Muscle of back (tissue), 11 donors: ENCODE data around the gene IP6K3. TPM values are rescaled to one million over a fixed set of nuclear protein-coding genes. Genes with fewer than 3 reads are reported as not detected.

Experiments
- DNase-seq, 3 donors: peaks; one replicate each; pipeline versions ENCODE4 v3.0.0 to v3.0.0-alpha.2; 2013
- polyA plus RNA-seq, 10 donors: library from polyadenylated mRNA; unstranded; fragments of 120-200 nt; gene quantifications; one replicate each; pipeline ENCODE4 v1.2.1, GENCODE V29; 2013; ENCODE audit not compliant: insufficient read length in 10 of 10

Gene IP6K3
- polyA plus RNA-seq, 10 donors: 10.5 to 31.0 (median 25.4) TPM

GRCh38 chr6:33693186-33694105, 53.3 kb downstream of the IP6K3 start:
- DNase-seq: peak in 2 of 3 donors; percentile 33 to 60

DNA sequence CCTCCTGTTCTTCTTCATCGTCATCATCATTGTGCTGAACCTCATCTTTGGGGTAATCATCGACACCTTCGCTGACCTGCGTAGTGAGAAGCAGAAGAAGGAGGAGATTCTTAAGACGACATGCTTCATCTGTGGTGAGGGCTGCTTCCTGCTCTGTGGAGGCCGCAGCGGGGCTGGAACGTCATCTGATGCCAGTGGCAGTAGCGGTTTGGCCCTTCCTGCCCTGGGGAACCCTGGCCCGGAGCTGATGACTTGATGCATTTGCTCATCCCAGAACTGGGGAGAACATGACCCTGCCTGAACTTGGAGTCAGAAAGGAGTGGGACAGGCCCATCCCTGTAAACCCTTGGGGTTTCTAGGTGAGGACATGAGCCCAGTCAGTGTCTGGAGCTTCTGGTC, 53.9 kb downstream of the IP6K3 start:
- peak in 1 of 3 donors; percentile 32 for DNase-seq

DNA sequence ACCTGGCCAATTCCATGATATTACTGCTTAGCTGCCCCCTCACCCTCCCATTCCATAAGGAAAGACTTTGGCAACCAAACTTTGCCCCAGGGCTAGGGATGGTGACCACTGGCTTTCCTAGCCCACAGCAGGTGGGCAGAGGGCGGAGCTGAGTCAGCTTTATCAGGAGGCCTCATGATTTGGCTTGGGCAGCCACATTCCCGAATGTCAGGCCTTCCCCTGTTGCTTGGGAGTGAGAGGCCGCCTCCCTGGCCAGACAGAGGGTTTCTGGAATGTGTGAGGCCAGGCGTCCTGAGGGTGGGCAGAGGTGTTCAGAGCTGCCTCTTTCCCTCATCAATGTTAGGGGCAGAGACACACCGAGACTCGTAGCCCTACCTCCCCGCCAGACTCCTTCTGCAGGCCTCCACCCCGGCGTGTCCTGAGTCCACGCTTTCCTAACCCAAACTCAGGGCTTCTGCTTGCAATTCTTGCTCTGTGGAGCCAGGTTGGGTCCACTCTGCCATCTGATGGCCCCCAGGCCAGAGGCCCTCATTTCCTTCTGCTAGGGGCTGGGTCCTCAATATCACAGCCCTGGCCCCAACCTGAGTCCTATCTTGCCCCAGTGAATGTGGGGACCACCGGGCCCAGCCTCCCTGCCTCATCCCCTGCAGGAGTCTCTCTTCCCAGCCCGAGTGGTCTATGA, 54.5 kb downstream of the IP6K3 start:
- no peak for DNase-seq

GRCh38 chr6:33691456-33692077, 55.1 kb downstream of the IP6K3 start:
- DNase-seq: no peak

GRCh38 chr6:33690766-33691165, 55.9 kb downstream of the IP6K3 start:
- DNase-seq: no peak

GRCh38 chr6:33689879-33690278, 56.8 kb downstream of the IP6K3 start:
- DNase-seq: no peak

- no peak for DNase-seq
These were observed 57.6 kb downstream of the IP6K3 start for GRCh38 chr6:33689148-33689494.

- no peak for DNase-seq
These were observed 58.1 kb downstream of the IP6K3 start for GRCh38 chr6:33688451-33689147.

DNA sequence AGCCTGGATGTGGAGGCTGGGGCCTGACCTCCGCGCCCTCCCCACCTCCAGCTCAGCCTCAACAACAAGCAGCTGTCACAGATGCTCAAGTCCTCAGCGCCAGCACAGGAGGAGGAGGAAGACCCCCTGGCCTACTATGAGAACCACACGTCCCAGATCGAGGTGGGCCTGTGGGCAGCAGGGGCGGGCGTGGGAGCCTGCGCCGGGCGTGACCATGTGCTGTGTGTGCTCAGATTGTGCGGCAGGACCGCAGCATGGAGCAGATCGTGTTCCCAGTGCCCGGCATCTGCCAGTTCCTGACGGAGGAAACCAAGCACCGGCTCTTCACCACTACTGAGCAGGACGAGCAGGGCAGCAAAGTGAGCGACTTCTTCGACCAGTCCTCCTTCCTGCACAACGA, 58.7 kb downstream of the IP6K3 start:
- DNase-seq: no peak

DNA sequence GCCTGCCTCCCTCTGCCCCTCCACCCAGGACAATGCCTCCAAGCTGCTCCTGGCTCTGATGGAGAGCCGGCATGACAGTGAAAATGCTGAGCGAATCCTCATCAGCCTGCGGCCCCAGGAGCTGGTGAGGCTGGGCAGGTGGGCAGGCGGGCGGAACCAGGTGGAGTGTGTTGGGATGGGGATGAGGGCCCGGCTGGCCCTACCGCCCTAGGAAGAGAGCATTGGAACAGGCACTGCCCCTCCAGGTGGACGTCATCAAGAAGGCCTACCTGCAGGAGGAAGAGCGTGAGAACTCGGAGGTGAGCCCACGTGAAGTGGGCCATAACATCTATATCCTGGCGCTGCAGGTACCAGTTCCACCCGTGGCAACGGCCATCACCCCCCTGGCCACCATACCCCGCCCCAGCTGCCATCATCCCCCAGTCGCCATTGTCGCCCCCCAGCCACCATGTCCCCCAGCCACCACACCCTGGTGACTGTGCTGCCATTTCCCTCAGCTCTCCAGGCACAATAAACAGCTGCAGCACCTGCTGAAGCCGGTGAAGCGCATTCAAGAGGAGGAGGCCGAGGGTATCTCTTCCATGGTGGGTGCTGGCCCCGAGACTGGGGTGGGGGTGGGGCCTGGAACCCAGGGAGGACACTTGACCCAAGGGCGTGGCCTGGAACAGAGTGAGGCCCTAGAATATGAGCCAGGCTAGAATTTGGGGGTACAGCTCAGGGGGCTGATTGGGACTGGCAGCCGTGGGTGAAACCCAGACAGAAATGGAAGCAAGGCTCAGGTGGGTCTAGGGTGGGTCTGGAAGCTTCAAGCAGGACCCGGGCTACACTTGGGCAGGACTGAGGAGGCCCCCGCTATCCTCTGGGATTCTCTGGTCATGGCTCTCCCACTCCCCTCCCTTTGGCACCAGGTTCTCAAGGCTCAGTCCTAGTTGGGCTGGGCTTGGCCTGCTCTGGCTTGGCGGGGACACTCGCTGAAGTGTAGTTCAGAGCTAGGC, 59.4 kb downstream of the IP6K3 start:
- DNase-seq: no peak

DNA sequence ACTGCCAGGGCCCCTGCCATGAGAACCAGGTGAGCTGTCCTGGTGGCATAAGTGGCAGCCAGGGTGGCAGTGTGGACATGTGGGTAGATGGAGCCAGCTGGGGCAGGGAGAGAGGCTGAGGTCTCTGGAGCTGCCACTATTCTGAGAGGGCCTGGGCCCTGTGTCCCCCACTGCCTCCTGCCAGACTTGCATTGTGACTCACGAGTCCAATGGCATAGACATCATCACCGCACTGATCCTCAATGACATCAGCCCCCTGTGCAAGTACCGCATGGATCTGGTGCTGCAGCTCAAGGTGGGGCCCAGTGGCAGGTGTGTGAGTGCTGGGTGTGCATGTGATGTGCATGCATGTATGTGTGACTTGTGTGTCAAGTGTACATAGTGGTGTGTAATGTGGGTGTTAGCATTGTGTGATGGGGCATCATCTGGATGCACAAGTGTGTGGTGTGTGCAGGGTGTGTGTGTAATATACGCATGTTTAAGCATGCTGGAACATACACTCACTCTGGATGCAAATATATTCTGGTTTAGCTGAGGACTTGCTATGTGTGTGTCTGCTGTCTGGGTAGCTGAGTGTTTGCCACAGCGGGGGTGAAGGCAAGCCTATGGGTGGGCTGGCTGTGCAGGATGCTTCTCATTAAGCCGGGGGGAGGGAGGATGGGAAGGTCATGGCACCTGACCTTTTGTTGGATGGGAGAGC, 60.3 kb downstream of the IP6K3 start:
- no peak for DNase-seq

- DNase-seq: no peak
These were observed 61.1 kb downstream of the IP6K3 start for GRCh38 chr6:33685411-33686224.

DNA sequence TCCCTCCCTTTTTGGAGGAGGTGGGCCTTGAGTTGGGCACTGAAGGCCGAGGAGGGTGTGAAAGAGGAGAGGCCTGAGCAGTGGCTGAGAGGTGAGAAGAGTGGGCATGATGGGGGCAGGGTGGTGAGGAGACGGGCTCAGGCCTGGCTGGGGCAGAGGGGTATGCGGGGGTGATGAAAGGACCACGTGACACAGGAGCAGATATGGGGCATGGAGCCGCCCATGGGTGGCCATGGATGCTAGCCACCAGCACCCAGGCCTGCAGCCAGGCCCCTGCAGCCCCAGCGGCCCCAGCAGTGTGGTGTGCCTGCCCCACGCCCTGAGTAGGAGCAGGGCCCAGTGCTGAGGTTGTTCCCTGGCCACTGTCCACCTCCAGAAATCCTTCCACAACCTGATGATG, 61.7 kb downstream of the IP6K3 start:
- no peak for DNase-seq

GRCh38 chr6:33684428-33684896, 62.2 kb downstream of the IP6K3 start:
- no peak for DNase-seq

DNA sequence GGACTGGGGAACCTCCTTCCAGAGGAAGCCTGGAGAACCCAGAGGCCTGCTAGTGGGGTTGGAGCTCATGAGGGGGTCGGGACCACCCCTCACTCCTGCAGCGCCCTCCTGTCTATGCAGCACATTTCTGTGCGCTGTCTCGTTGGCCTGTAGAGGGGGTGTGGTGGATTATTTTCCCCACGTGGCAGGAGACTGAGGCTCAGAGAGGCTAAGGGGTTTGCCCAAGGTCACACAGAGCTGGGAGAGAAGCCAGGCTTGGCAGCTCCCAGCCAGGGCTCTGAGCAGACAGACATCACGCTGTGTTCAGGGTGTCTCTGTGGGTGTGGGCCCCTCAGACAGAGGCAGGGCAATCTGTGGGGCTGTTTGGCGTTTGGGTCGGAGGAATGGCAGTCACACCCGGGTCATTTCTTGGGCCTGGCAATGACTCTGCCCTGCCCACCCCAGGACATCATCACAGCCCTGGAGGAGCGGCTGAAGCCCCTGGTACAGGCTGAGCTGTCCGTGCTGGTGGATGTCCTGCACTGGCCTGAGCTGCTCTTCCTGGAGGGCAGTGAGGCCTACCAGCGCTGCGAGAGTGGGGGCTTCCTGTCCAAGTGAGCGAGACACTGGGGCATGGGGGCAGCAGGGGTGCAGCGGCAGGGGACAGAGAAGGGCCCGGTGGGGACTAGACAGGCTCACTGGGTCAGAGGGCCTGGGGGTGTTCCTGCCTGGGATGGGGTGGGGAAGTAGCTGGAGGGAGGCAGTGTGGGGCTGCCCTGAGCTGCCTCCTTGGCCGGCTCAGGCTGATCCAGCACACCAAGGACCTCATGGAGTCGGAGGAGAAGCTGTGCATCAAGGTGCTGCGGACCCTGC, 62.9 kb downstream of the IP6K3 start:
- no peak for DNase-seq

DNA sequence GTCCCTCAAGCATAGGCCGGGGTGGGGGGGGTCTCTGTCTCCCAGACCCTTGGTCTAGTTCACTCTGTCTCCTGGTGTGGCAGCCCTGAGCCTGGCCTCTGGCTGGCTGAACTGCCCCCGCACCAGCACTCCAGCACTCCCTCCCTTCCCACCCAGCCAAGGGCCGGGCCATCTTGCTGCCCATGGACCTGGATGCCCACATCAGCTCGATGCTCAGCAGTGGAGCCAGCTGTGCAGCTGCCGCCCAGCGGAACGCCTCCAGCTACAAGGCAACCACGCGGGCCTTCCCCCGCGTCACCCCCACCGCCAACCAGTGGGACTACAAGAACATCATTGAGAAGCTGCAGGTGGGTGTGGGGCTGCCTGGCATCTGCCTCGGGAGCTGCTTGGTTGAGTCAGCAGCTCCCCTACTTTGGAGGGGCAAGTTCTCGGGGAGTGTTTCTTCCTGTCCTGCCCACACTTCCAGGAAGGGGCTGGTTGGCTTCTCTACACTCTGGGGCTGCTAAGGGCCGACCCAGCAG, 63.6 kb downstream of the IP6K3 start:
- no peak for DNase-seq

DNA sequence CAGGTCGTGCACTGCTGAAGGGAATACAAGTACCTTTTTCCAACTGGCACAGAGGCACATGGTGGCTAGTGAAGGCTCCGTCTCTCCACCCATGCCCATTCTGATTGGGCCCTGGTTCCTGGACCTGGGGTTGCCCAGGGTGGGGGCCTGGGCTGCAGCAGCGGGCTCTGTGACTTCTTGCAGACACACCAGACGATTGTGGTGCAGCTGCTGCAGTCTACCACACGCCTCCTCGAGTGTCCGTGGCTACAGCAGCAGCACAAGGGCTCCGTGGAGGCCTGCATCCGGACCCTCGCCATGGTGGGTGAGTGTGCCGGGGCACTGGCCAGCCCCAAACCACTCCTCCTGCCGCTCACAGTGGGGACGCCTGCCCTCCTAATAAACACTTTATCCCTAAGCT, 64.4 kb downstream of the IP6K3 start:
- DNase-seq: no peak

DNA sequence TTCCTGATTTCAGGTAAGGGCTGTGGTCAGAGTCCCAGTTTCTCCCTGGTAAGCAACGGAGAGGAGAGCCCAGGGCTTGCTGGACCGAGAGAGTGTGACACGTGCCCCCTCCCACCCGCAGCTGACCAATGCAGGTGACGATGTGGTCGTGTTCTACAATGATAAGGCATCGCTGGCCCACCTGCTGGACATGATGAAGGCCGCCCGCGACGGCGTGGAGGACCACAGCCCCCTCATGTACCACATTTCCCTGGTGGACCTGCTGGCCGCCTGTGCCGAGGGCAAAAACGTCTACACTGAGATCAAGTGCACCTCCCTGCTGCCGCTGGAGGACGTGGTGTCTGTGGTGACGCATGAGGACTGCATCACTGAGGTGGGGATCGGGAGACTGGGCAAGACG, 66.9 kb downstream of the IP6K3 start:
- no peak for DNase-seq
